ENCODE measurements around the gene SBDS. TPM values are rescaled to one million over a fixed set of nuclear protein-coding genes. Genes with fewer than 3 reads are reported as not detected.
A peak's percentile ranks its signal among the peaks of the same experiment; 100 is the strongest.
"Not testable (repeated sequence)": the region's sequence is repeated elsewhere in the genome, so short reads cannot be mapped to it uniquely, and the experiment has no call there.

Gene SBDS
- total RNA-seq, 2 donors from 2014 or later: 102 to 112 TPM

GRCh38 chr7:67022511-67022910, 27.1 kb upstream of the SBDS start:
- Histone ChIP-seq H3K9me3 (no peaks in the 10 kb centered on the region), H3K4me3 (no peak overlapping the region), H3K9ac (ENCODE audit: low read depth in 2 of 2, low read length in 2 of 2) (no peak overlapping the region), H3K36me3 (peaks cover 6% of the 10 kb centered on the region), H3K27me3 (no peaks in the 10 kb centered on the region), H3K4me1 (no peaks in the 10 kb centered on the region), H3K27ac (no peak overlapping the region)
- no peak for TF ChIP-seq CTCF (IDR thresholded peaks at IDR 0.05)
- intact Hi-C loops (cut with DNase I): no loop called here
- no peak for DNase-seq

GRCh38 chr7:67021260-67021659, 25.9 kb upstream of the SBDS start:
- Histone ChIP-seq H3K9ac (ENCODE audit: low read depth in 2 of 2, low read length in 2 of 2) (no peak overlapping the region), H3K4me1 (no peaks in the 10 kb centered on the region), H3K36me3 (peaks cover 6% of the 10 kb centered on the region), H3K27me3 (no peaks in the 10 kb centered on the region), H3K9me3 (no peaks in the 10 kb centered on the region), H3K27ac (no peak overlapping the region), H3K4me3 (no peak overlapping the region)
- intact Hi-C loops (cut with DNase I): no loop called here
- DNase-seq: no peak
- TF ChIP-seq CTCF (IDR thresholded peaks at IDR 0.05): no peak

GRCh38 chr7:67019562-67020390, 24.4 kb upstream of the SBDS start:
- no peak for TF ChIP-seq CTCF (IDR thresholded peaks at IDR 0.05)

GRCh38 chr7:67018940-67019339, 23.6 kb upstream of the SBDS start:
- Histone ChIP-seq H3K36me3 (peaks cover 6% of the 10 kb centered on the region), H3K27me3 (no peaks in the 10 kb centered on the region), H3K9me3 (no peaks in the 10 kb centered on the region), H3K4me1 (no peaks in the 10 kb centered on the region), H3K27ac (no peak overlapping the region), H3K4me3 (no peak overlapping the region), H3K9ac (ENCODE audit: low read depth in 2 of 2, low read length in 2 of 2) (no peak overlapping the region)
- intact Hi-C loops (cut with DNase I): no loop called here
- no peak for TF ChIP-seq CTCF (IDR thresholded peaks at IDR 0.05)
- no peak for DNase-seq

More at GRCh38 chr7:67019562-67020390, 24.4 kb upstream of the SBDS start:
- no peaks in the 10 kb centered on the region for H3K27me3 ChIP-seq
- H3K9ac ChIP-seq (ENCODE audit: low read depth in 2 of 2, low read length in 2 of 2): no peak overlapping the region
- intact Hi-C loops (cut with DNase I): no loop called here
- no peaks in the 10 kb centered on the region for H3K9me3 ChIP-seq
- H3K4me1 ChIP-seq: no peaks in the 10 kb centered on the region
- peaks cover 6% of the 10 kb centered on the region for H3K36me3 ChIP-seq
- peak overlapping the region; percentile 26 for H3K27ac ChIP-seq
- DNase-seq: no peak
- no peak overlapping the region for H3K4me3 ChIP-seq

GRCh38 chr7:67017971-67018370, 22.6 kb upstream of the SBDS start:
- H3K4me3 ChIP-seq; H3K4me1 ChIP-seq; DNase-seq; H3K27me3 ChIP-seq; H3K27ac ChIP-seq; H3K9me3 ChIP-seq; intact Hi-C loops (cut with DNase I); H3K9ac ChIP-seq (ENCODE audit: low read depth in 2 of 2, low read length in 2 of 2); H3K36me3 ChIP-seq: not testable (repeated sequence)

DNA sequence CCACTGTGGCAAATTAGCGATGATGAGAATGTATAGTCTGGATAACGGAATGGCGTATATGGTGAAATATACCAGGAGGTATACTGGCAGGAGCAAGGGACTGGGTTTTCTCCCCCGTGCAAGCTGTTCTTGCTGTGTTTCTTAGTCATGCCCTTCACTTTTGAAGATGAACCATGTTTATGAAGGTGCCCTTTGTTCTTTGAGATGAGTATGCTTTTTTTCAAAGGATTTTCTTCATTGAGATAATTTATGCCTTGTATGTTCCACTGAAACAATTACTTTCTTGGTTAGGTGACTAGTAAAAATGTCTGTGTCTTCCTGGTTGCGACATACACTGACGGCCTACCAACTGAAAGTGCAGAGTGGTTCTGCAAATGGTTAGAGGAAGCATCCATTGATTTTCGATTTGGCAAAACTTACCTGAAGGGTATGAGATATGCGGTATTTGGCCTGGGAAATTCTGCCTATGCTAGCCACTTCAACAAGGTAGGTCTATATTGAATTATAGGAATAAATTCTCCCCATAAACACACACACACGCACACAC, 18.8 kb upstream of the SBDS start:
- H3K9ac ChIP-seq (ENCODE audit: low read depth in 2 of 2, low read length in 2 of 2); intact Hi-C loops (cut with DNase I); H3K36me3 ChIP-seq; H3K4me1 ChIP-seq; DNase-seq; H3K9me3 ChIP-seq; H3K4me3 ChIP-seq; H3K27me3 ChIP-seq; H3K27ac ChIP-seq: not testable (repeated sequence)

DNA sequence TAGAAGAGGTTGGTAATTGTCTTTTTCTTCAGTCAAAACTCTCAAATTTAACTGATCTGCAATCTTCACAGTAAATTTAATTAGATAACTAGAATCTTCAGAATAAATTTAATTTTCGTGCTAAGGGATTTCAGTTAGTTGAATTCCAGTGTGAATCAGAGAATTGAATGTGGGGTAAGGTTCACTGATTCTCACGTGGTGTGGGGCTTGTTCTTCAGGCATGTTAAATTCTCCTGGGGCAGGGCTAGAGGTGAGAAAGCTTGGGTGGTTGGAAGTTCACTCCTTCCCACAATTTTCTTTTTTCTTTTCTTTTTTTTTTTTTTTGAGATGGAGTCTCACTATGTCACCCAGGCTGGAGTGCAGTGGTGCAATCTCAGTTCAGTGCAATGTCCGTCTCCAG, 14.3 kb upstream of the SBDS start:
- H3K27me3 ChIP-seq; H3K4me1 ChIP-seq; DNase-seq; H3K4me3 ChIP-seq; intact Hi-C loops (cut with DNase I); H3K36me3 ChIP-seq; H3K9ac ChIP-seq (ENCODE audit: low read depth in 2 of 2, low read length in 2 of 2); H3K27ac ChIP-seq; H3K9me3 ChIP-seq: not testable (repeated sequence)
